HCT116 (cell line): ENCODE results near the gene UNC80. TPM values are rescaled to one million over a fixed set of nuclear protein-coding genes. Genes with fewer than 3 reads are reported as not detected.

Source experiments
- ATAC-seq: fragments of 200-7000 bp; cut with Tn5 transposase; 2 replicates; pipeline ENCODE4 v1.9.1; 2020; ENCODE audit warnings: mild to moderate bottlenecking, moderate library complexity
- BruUV-seq: library from RNA; stranded (reverse); fragments of 400-500 nt; replicated peaks from 2 replicates; lab custom pipeline; 2021; lab: Mats Ljungman, UMichigan
- CTCF ChIA-PET: fragments of 300-600 bp; sonication (Branson Sonifier 250); formaldehyde crosslinking; loops from one replicate; lab custom pipeline; 2021; ENCODE audit warnings: antibody characterized with exemption; lab: Charles Lee
- POLR2A ChIA-PET: fragments of 300-600, 350-600 bp; sonication (Branson Sonifier 250); formaldehyde crosslinking; loops from one replicate; lab custom pipeline; 2021; ENCODE audit warnings: antibody characterized with exemption; lab: Charles Lee
- RAD21 ChIA-PET, 2 experiments: fragments of 300-600 bp; sonication (Branson Sonifier 250); formaldehyde crosslinking; loops; one replicate each; lab custom pipeline; 2023; ENCODE audit warnings: low total read pairs in 2 of 2; ENCODE audit not compliant: uncharacterized antibody in 2 of 2, unreplicated experiment in 2 of 2, low non-redundant PET in 1 of 2; lab: Charles Lee
- DNase-seq: peaks from one replicate; pipeline ENCODE4 v3.0.0-alpha.2; 2010; ENCODE audit warnings: low read depth, low spot score
- H2AFZ ChIP-seq: fragments of 200-600 bp; shearing (Covaris generic), sonication (generic); 2 replicates; pipeline ENCODE4 v1.6.1; 2017; ENCODE audit warnings: low read depth, mixed run types, mixed read lengths, antibody characterized with exemption, low read length; ENCODE audit not compliant: poor library complexity, severe bottlenecking
- H3K27ac ChIP-seq: 2 replicates; pipeline ENCODE4 v1.5.1; 2012; ENCODE audit warnings: low read depth, low read length
- H3K27me3 ChIP-seq: fragments of 200-600 bp; sonication (generic); 2 replicates; pipeline ENCODE4 v1.6.1; 2016; ENCODE audit warnings: mixed run types, low read length, mixed read lengths; ENCODE audit not compliant: insufficient read depth
- H3K36me3 ChIP-seq, 2 experiments: fragments of 200-500 bp in 1 of 2; fragments of 200-600 bp in 1 of 2; sonication (Bioruptor generic) in 1 of 2; sonication (generic) in 1 of 2; 2 replicates each; pipeline versions ENCODE4 v1.5.1 to v1.6.1; 2014 to 2016; ENCODE audit warnings: low read length in 2 of 2, inconsistent platforms in 1 of 2, mixed read lengths in 1 of 2, mixed run types in 1 of 2; ENCODE audit not compliant: insufficient read depth in 2 of 2, control insufficient read depth in 1 of 2
- H3K4me1 ChIP-seq, 2 experiments: fragments of 200-600 bp in 1 of 2; sonication (generic) in 1 of 2; 2 replicates each; pipeline versions ENCODE4 v1.5.1 to v1.6.1; 2012 to 2017; ENCODE audit warnings: low read length in 2 of 2, inconsistent platforms in 1 of 2, mild to moderate bottlenecking in 1 of 2, mixed read lengths in 1 of 2, mixed run types in 1 of 2, moderate library complexity in 1 of 2; ENCODE audit not compliant: insufficient read depth in 2 of 2, control insufficient read depth in 1 of 2
- H3K4me2 ChIP-seq: fragments of 200-600 bp; sonication (generic); 2 replicates; pipeline ENCODE4 v1.6.1; 2017; ENCODE audit warnings: mixed run types, low read length, mixed read lengths
- H3K4me3 ChIP-seq, 2 experiments: fragments of 200-600 bp in 1 of 2; sonication (generic) in 1 of 2; replicated peaks in 1 of 2; 2 replicates each; pipeline ENCODE4 v1.5.1; 2011 to 2016; ENCODE audit warnings: low read length in 2 of 2, control low read depth in 1 of 2, low read depth in 1 of 2, mild to moderate bottlenecking in 1 of 2, mixed read lengths in 1 of 2, mixed run types in 1 of 2
- H3K79me2 ChIP-seq: fragments of 200-600 bp; sonication (generic); 2 replicates; pipeline ENCODE4 v1.6.1; 2017; ENCODE audit warnings: mild to moderate bottlenecking, mixed run types, low read length, moderate library complexity, mixed read lengths; ENCODE audit not compliant: insufficient read depth
- H3K9ac ChIP-seq: fragments of 200-600 bp; sonication (generic); 2 replicates; pipeline ENCODE4 v1.6.1; 2016; ENCODE audit warnings: low read length, mixed read lengths
- H3K9me2 ChIP-seq: fragments of 200-600 bp; sonication (generic), shearing (Covaris generic); 2 replicates; pipeline ENCODE4 v1.6.1; 2017; ENCODE audit warnings: mixed run types, mild to moderate bottlenecking, moderate library complexity; ENCODE audit not compliant: insufficient read depth
- H3K9me3 ChIP-seq, 2 experiments: fragments of 200-500 bp in 1 of 2; fragments of 200-600 bp in 1 of 2; sonication (Bioruptor generic) in 1 of 2; sonication (generic) in 1 of 2; 2 replicates each; pipeline ENCODE4 v1.6.1; 2014 to 2017; ENCODE audit warnings: low read length in 2 of 2, mixed read lengths in 2 of 2, inconsistent platforms in 1 of 2, low read depth in 1 of 2, mild to moderate bottlenecking in 1 of 2, mixed run types in 1 of 2, moderate library complexity in 1 of 2; ENCODE audit not compliant: control insufficient read depth in 1 of 2, insufficient read depth in 1 of 2
- H4K20me1 ChIP-seq: fragments of 200-600 bp; sonication (generic), shearing (Covaris generic); 2 replicates; pipeline ENCODE4 v1.6.1; 2017; ENCODE audit warnings: mixed run types, mild to moderate bottlenecking, moderate library complexity; ENCODE audit not compliant: insufficient read depth
- ATF3 ChIP-seq: IDR thresholded peaks from 2 replicates; pipeline ENCODE4 v1.6.1; 2012
- CBX3 ChIP-seq: IDR thresholded peaks from 2 replicates; pipeline ENCODE4 v1.6.1; 2012; ENCODE audit warnings: low read depth
- CEBPB ChIP-seq: IDR thresholded peaks from 2 replicates; pipeline ENCODE4 v1.6.1; 2012; ENCODE audit warnings: low read depth
- CTCF ChIP-seq, 3 experiments: fragments of 200-600 bp in 1 of 3; sonication (generic) in 1 of 3; IDR thresholded peaks in 2 of 3; conservative IDR thresholded peaks in 1 of 3; 2 replicates each; pipeline ENCODE4 v1.5.1; 2012 to 2017; ENCODE audit warnings: low read depth in 2 of 3, low read length in 2 of 3, antibody characterized with exemption in 1 of 3, borderline replicate concordance in 1 of 3, control low read depth in 1 of 3, mild to moderate bottlenecking in 1 of 3, mixed read lengths in 1 of 3, mixed run types in 1 of 3, moderate library complexity in 1 of 3; ENCODE audit not compliant: insufficient read depth in 1 of 3
- EGR1 ChIP-seq: IDR thresholded peaks from 2 replicates; pipeline ENCODE4 v1.6.1; 2012; ENCODE audit warnings: low read depth
- EZH2 ChIP-seq: fragments of 200-600 bp; sonication (generic); IDR thresholded peaks from 2 replicates; pipeline ENCODE4 v1.6.1; 2017; ENCODE audit warnings: antibody characterized with exemption, mixed run types
- FOSL1 ChIP-seq: IDR thresholded peaks from 2 replicates; pipeline ENCODE4 v1.6.1; 2012; ENCODE audit warnings: low read depth
- JUND ChIP-seq: IDR thresholded peaks from 2 replicates; pipeline ENCODE4 v1.6.1; 2012
- POLR2AphosphoS5 ChIP-seq: IDR thresholded peaks from 2 replicates; pipeline ENCODE4 v1.6.1; 2011; ENCODE audit warnings: mild to moderate bottlenecking, low read depth, low read length, moderate library complexity
- RAD21 ChIP-seq: IDR thresholded peaks from 2 replicates; pipeline ENCODE4 v1.6.1; 2012; ENCODE audit warnings: low read depth, mild to moderate bottlenecking
- REST ChIP-seq: IDR thresholded peaks from 2 replicates; pipeline ENCODE4 v1.6.1; 2012; ENCODE audit warnings: low read depth
- SIN3A ChIP-seq: IDR thresholded peaks from 2 replicates; pipeline ENCODE4 v1.6.1; 2012; ENCODE audit warnings: low read depth
- SRF ChIP-seq: IDR thresholded peaks from 2 replicates; pipeline ENCODE4 v1.6.1; 2012; ENCODE audit warnings: low read depth
- TCF7L2 ChIP-seq: IDR thresholded peaks from 2 replicates; pipeline ENCODE4 v1.7.0; 2011; ENCODE audit warnings: borderline replicate concordance, inconsistent platforms; ENCODE audit not compliant: insufficient read depth, insufficient read length; ENCODE audit errors: extremely low read depth
- YY1 ChIP-seq: IDR thresholded peaks from 2 replicates; pipeline ENCODE4 v1.6.1; 2011; ENCODE audit warnings: low read length, low read depth, moderate library complexity, mild to moderate bottlenecking; ENCODE audit not compliant: insufficient replicate concordance; ENCODE audit errors: extremely low read depth
- ZBTB33 ChIP-seq: IDR thresholded peaks from 2 replicates; pipeline ENCODE4 v1.6.1; 2011; ENCODE audit warnings: mild to moderate bottlenecking, low read length, moderate library complexity; ENCODE audit not compliant: insufficient replicate concordance; ENCODE audit errors: extremely low read depth
- ZFX ChIP-seq: fragments of 450-650 bp; IDR thresholded peaks from 2 replicates; pipeline ENCODE4 v1.6.1; 2017
- ZNF274 ChIP-seq: fragments of 200-500 bp; sonication (Bioruptor generic); IDR thresholded peaks from 2 replicates; pipeline ENCODE4 v1.6.1; 2014; ENCODE audit warnings: mild to moderate bottlenecking, low read depth, low read length, inconsistent platforms
- intact Hi-C: fragments of 100-400 bp; cut with micrococcal nuclease; formaldehyde crosslinking; loops from 2 replicates; pipeline ENCODE4 v1.10.0; 2022
- total RNA-seq: library from RNA; stranded (reverse); gene quantifications from one replicate; pipeline ENCODE4 v1.2.1, GENCODE V29; 2021; ENCODE audit not compliant: unreplicated experiment

The UNC80 gene
- total RNA-seq, 1 experiment from 2014 or later, result not detected

GRCh38 chr2:209830722-209831465 is 59.3 kb downstream of the UNC80 start:
- no peak for ATAC-seq
- H3K9me3 ChIP-seq, result no peaks in the 10 kb centered on the region
- no peak overlapping the region for H3K27ac ChIP-seq
- POLR2A ChIA-PET, result no interaction called here
- H3K79me2 ChIP-seq, result no peaks in the 10 kb centered on the region
- H3K27me3 ChIP-seq, result no peaks in the 10 kb centered on the region
- DNase-seq, result no peak
- H3K4me2 ChIP-seq, result no peak overlapping the region
- no peaks in the 10 kb centered on the region for H3K9me2 ChIP-seq
- no peak overlapping the region for H3K4me3 ChIP-seq
- BruUV-seq, result no TSS peak
- H2AFZ ChIP-seq, result no peak overlapping the region
- RAD21 ChIA-PET, result no interaction called here
- TF ChIP-seq EZH2 (no peak), CTCF (IDR thresholded peaks at IDR 0.05 in 2 of 3, conservative IDR thresholded peaks at IDR 0.05 in 1 of 3; ENCODE audit: borderline replicate concordance in 1 of 3, insufficient read depth in 1 of 3, low read depth in 2 of 3, low read length in 2 of 3) (no peak), RAD21 (no peak), CEBPB (no peak), ZFX (no peak), ZNF274 (no peak), EGR1 (no peak), ATF3 (no peak), SRF (no peak), FOSL1 (no peak), YY1 (no peak), CBX3 (no peak), TCF7L2 (no peak), SIN3A (no peak), POLR2AphosphoS5 (no peak), JUND (no peak), REST (no peak), ZBTB33 (no peak)
- TF ChIP-seq, all 23 proteins: peak for 0
- Histone ChIP-seq H4K20me1 (no peaks in the 10 kb centered on the region), H3K9ac (no peak overlapping the region), H3K4me1 (no peaks in the 10 kb centered on the region), H3K36me3 (no peaks in the 10 kb centered on the region)
- CTCF ChIA-PET, result no interaction called here
- intact Hi-C loops, result no loop called here
